ENCODE results near the gene DCTD.
"Not testable (repeated sequence)": the region's sequence is repeated elsewhere in the genome, so short reads cannot be mapped to it uniquely, and the experiment has no call there.

DCTD gene

DNA sequence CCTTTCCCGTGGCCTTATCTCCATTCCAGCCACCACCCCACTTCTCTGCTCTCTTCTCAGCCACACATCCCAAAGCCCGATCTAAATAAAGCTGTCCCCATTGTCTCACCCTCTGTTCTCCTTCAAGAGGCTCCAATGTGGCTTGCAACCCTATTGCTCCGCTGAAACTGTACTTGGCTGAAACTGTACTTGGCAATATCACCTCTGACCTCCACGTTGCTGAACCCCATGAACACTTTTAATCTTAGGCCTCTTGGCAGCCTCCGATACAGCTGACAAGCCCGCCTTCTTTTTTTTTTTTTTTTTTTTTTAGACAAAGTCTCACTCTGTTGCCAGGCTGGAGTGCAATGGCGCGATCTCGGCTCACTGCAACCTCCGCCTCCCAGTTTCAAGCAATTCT lies 12.1 kb downstream of the DCTD start:
- intact Hi-C loops (cut with DNase I; ENCODE audit: low total_unique reads) = no loop called here
- Histone ChIP-seq H3K4me1 (no peaks in the 10 kb centered on the region), H3K9me3 (no peaks in the 10 kb centered on the region), H3K27ac (no peak overlapping the region), H3K4me3 (no peak overlapping the region), H3K36me3 (peaks cover 13 to 57% (median 30%) of the 10 kb centered on the region in 3 donors), H3K27me3 (no peaks in the 10 kb centered on the region)
- TF ChIP-seq, protein P1, sequence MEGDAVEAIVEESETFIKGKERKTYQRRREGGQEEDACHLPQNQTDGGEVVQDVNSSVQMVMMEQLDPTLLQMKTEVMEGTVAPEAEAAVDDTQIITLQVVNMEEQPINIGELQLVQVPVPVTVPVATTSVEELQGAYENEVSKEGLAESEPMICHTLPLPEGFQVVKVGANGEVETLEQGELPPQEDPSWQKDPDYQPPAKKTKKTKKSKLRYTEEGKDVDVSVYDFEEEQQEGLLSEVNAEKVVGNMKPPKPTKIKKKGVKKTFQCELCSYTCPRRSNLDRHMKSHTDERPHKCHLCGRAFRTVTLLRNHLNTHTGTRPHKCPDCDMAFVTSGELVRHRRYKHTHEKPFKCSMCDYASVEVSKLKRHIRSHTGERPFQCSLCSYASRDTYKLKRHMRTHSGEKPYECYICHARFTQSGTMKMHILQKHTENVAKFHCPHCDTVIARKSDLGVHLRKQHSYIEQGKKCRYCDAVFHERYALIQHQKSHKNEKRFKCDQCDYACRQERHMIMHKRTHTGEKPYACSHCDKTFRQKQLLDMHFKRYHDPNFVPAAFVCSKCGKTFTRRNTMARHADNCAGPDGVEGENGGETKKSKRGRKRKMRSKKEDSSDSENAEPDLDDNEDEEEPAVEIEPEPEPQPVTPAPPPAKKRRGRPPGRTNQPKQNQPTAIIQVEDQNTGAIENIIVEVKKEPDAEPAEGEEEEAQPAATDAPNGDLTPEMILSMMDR (IDR thresholded peaks at IDR 0.05) = no peak
- DNase-seq = no peak

DNA sequence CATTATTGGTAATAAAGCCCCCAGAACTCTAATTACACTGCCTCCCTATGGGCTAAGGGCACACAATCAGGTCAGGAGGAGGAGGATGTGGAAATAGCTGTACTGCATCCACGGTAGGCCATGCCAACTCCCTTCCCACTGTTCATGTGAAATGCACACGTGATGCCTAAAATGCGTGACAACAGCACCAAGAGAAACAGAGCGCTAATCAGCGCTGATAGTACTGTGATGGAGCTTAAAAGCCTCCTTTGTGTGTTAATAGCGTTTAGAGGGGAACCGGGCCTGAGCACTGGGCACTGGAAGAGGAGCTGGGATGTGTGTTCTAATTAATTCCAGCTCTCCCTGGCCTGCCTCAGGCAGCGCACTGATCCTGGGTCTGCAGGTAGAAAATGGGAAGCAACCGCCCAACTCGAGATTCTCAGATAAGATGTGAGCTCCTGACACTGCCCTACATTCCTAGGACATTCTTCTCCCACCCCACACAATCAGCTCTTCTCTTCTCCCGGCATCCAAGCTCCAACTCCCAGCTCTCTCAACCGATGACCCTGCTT lies 12.9 kb downstream of the DCTD start:
- no peaks in the 10 kb centered on the region for H3K27me3 ChIP-seq
- no peaks in the 10 kb centered on the region for H3K4me1 ChIP-seq
- no peak overlapping the region for H3K4me3 ChIP-seq
- intact Hi-C loops (cut with DNase I; ENCODE audit: low total_unique reads) = no loop called here
- no peak overlapping the region for H3K27ac ChIP-seq
- TF ChIP-seq, protein P1 (IDR thresholded peaks at IDR 0.05) = no peak
- H3K9me3 ChIP-seq = no peaks in the 10 kb centered on the region
- H3K36me3 ChIP-seq = peaks cover 14 to 57% (median 32%) of the 10 kb centered on the region in 3 donors
- DNase-seq = no peak

DNA sequence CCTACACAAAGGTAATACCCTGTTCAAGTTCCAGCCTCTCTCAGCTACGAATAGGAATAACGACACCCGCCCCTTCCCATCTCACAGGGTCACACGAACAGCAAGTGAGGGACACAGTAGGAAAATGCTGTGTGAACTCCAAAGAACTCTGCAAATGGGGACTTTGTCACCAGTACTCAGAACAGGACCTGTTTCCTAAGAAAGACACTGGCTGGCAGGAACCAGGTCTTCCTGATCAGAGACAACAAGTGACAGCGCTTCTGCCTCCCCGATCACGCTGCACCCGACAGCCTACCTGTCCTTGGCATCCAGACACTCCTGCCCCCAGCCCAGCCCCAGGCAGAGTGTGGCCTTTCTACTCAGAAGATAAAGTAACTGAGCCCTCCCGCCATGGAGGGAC lies 14.2 kb downstream of the DCTD start:
- no peaks in the 10 kb centered on the region for H3K9me3 ChIP-seq
- intact Hi-C loops (cut with DNase I; ENCODE audit: low total_unique reads) = no loop called here
- H3K27me3 ChIP-seq = no peaks in the 10 kb centered on the region
- no peak for DNase-seq
- H3K36me3 ChIP-seq = peaks cover 14 to 65% (median 35%) of the 10 kb centered on the region in 3 donors
- no peak overlapping the region for H3K4me3 ChIP-seq
- TF ChIP-seq, protein P1 (IDR thresholded peaks at IDR 0.05) = no peak
- H3K4me1 ChIP-seq = no peaks in the 10 kb centered on the region
- H3K27ac ChIP-seq = no peak overlapping the region

- Histone ChIP-seq H3K27me3 (no peaks in the 10 kb centered on the region), H3K27ac (no peak overlapping the region), H3K9me3 (no peaks in the 10 kb centered on the region), H3K4me1 (no peaks in the 10 kb centered on the region), H3K4me3 (no peak overlapping the region), H3K36me3 (peaks cover 17 to 58% (median 38%) of the 10 kb centered on the region in 3 donors)
- DNase-seq = no peak
- TF ChIP-seq, protein P1 (IDR thresholded peaks at IDR 0.05) = no peak
- intact Hi-C loops (cut with DNase I; ENCODE audit: low total_unique reads) = no loop called here
Observed at GRCh38 chr4:182901337-182901736, 15.8 kb downstream of the DCTD start.

DNA sequence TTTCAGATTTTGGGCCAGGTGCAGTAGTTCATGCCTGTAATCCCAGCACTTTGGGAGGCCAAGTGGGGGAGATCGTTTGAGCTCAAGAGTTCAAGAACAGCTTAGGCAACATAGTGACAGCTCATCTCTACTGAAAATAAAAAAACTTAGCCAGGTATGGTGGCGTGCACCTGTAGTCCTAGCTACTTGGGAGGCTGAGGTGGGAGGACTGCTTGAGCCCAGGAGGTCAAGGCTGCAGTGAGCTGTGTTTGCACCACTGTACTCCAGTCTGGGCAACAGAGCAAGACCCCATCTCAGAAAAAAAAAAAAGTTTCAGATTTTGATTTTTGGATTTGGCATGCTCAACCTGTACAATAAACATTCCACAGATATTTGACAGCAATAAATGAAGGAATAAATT lies 17.2 kb downstream of the DCTD start:
- H3K9me3 ChIP-seq; DNase-seq; H3K4me1 ChIP-seq; H3K4me3 ChIP-seq; H3K27ac ChIP-seq; H3K27me3 ChIP-seq; intact Hi-C loops (cut with DNase I; ENCODE audit: low total_unique reads): not testable (repeated sequence)
- peaks cover 23 to 61% (median 49%) of the 10 kb centered on the region in 3 donors for H3K36me3 ChIP-seq

GRCh38 chr4:182898479-182898799 lies 18.7 kb downstream of the DCTD start:
- intact Hi-C loops (cut with DNase I; ENCODE audit: low total_unique reads) = no loop called here
- Histone ChIP-seq H3K36me3 (peaks cover 34 to 68% (median 53%) of the 10 kb centered on the region in 3 donors), H3K27ac (no peak overlapping the region), H3K4me1 (no peaks in the 10 kb centered on the region), H3K4me3 (no peak overlapping the region), H3K9me3 (no peaks in the 10 kb centered on the region), H3K27me3 (no peaks in the 10 kb centered on the region)
- TF ChIP-seq, protein P1 (IDR thresholded peaks at IDR 0.05) = no peak
- no peak for DNase-seq

All from tibial artery (tissue), 4 donors.